T-helper 2 cell treated with Interferon-gamma antibody and Interleukin-4, amounts not matched to agents 100 ng/mL and 5 ng/mL, for 36 hours (primary cell): Measurements from ENCODE around the gene NT5DC2. TPM values are rescaled to one million over a fixed set of nuclear protein-coding genes. Genes with fewer than 3 reads are reported as not detected.

Experiments
- intact Hi-C: fragments of 100-400 bp; cut with micrococcal nuclease; formaldehyde crosslinking; loops from one replicate; pipeline ENCODE4 v1.15.1; 2023
- total RNA-seq: library from RNA; stranded (reverse); gene quantifications from 2 replicates; pipeline ENCODE4 v1.2.3, GENCODE V29; 2022

The NT5DC2 gene
- total RNA-seq, 1 donor from 2014 or later, result 43.1 TPM

DNA sequence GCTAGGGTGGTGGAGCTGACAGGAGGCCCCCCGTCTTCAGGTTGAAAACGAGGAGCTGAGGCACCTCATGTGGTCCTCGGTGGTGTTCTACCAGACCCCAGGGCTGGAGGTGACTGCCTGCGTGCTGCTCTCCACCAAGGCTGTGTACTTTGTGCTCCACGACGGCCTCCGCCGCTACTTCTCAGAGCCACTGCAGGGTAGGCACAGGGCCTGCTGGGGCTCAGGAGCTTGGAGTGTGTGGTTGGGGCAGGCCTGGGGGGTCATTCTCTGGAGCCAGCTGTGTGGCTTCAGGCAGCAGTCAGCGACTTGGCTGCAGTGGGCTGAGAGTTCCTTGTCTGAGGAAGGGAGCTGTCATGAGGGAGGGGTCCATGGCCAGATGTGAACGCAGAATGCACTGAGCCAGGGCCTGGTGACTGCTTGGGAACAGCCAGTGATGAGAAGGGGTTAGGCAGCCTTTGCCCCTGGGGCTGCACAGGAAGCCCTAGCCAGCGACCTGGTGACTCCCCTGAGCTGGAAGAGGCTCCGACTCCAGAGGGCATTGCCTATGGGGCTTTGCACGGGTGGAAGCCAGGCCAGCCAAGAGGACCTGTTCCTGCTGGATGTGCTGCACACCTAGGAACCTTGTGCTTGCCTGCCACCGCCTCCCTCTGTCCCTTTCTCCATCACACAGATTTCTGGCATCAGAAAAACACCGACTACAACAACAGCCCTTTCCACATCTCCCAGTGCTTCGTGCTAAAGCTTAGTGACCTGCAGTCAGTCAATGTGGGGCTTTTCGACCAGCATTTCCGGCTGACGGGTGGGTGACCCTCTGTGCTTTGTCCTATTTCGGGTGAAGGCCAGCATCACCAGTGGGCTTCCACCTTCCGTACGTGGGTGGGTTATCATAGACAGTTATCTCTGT is 43.4 kb downstream of the NT5DC2 start:
- intact Hi-C loops, result no loop called here

DNA sequence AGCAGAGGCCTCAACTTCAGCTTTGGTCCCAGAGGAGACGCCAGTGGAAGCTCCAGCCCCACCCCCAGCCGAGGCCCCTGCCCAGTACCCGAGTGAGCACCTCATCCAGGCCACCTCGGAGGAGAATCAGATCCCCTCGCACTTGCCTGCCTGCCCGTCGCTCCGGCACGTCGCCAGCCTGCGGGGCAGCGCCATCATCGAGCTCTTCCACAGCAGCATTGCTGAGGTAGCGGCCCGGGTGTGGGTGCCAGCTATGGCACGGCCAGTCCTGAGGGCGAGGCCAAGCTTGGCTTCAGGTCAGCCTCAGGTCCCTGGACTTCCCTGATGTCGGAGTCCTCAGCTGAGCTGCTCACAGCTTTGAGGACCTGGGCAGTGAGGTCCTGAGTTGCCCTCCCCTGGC is 44.2 kb downstream of the NT5DC2 start:
- intact Hi-C loops, result no loop called here

DNA sequence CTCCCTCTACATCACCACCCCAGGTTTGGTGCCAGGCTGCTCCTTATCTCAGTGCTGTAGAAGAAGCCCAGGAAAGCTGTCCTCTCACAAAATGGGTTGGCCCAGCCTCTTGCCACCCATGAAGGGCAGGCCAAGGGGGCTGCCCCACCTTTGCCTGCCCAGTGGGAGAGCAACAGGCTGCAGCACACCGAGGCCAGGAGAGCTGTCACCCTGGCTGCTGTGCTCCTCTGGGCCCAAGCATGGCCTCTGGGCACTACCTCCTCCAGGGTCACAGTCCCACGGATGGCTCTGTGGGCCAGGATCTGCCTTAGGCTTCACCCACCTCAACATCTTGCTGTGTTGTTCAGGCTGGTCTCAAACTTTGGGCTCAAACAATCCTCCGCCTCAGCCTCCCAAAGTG is 44.9 kb downstream of the NT5DC2 start:
- intact Hi-C loops, result no loop called here

DNA sequence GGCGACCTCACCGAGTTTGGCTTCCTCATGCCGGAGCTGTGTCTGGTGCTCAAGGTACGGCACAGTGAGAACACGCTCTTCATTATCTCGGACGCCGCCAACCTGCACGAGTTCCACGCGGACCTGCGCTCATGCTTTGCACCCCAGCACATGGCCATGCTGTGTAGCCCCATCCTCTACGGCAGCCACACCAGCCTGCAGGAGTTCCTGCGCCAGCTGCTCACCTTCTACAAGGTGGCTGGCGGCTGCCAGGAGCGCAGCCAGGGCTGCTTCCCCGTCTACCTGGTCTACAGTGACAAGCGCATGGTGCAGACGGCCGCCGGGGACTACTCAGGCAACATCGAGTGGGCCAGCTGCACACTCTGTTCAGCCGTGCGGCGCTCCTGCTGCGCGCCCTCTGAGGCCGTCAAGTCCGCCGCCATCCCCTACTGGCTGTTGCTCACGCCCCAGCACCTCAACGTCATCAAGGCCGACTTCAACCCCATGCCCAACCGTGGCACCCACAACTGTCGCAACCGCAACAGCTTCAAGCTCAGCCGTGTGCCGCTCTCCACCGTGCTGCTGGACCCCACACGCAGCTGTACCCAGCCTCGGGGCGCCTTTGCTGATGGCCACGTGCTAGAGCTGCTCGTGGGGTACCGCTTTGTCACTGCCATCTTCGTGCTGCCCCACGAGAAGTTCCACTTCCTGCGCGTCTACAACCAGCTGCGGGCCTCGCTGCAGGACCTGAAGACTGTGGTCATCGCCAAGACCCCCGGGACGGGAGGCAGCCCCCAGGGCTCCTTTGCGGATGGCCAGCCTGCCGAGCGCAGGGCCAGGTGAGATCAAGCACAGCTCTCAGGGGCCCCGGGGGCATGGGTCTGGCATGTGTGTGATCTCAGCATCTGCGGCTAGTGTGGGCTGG is 45.6 kb downstream of the NT5DC2 start:
- intact Hi-C loops, result no loop called here

DNA sequence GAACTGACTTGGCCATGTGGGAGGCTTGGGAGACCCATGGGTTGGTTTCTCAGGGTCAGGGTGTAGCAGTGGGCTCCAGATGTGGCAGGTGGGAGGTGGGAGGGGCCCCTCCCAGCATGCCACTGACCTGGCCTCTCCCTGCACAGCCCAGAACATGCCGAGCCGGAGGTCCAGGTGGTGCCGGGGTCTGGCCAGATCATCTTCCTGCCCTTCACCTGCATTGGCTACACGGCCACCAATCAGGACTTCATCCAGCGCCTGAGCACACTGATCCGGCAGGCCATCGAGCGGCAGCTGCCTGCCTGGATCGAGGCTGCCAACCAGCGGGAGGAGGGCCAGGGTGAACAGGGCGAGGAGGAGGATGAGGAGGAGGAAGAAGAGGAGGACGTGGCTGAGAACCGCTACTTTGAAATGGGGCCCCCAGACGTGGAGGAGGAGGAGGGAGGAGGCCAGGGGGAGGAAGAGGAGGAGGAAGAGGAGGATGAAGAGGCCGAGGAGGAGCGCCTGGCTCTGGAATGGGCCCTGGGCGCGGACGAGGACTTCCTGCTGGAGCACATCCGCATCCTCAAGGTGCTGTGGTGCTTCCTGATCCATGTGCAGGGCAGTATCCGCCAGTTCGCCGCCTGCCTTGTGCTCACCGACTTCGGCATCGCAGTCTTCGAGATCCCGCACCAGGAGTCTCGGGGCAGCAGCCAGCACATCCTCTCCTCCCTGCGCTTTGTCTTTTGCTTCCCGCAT is 46.4 kb downstream of the NT5DC2 start:
- intact Hi-C loops, result no loop called here

DNA sequence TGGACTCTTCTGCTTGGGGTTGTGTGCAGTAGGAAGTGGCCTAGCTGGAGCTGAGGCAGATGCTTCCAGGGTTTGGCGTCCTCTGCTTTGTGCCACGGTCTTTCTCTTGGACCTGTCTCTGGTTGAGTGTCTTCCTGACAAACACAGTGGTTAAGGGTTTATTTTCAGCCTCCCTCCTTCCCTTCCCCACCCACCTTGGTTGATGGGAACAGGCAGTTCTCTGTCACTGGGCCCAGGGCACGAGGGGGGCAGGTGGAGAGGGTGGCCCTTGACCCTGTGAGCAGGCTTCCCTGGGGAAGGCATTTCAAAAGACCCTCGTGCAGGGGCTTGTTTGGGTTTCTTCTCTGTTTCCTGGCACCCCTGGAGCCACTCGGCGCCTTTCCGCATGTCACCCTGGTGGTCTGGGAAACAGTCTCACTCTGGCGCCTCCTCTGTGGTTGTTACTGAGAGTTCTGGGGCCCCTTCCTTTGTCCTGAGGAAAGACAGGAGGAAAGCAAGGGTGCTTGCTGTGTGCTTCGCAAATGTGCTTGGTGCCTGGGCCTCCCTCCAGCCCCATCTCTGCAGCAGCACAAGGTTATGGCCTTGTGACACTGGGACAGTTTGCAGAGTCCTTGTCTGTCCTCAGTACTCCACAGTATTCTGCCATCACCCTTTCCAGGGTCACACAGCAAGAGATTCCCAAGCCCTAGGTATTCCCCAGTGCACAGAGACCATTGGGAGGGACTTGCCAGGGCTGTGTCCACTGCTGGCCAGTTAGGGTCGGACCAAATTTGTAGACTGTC is 48.8 kb downstream of the NT5DC2 start:
- intact Hi-C loops, result no loop called here

DNA sequence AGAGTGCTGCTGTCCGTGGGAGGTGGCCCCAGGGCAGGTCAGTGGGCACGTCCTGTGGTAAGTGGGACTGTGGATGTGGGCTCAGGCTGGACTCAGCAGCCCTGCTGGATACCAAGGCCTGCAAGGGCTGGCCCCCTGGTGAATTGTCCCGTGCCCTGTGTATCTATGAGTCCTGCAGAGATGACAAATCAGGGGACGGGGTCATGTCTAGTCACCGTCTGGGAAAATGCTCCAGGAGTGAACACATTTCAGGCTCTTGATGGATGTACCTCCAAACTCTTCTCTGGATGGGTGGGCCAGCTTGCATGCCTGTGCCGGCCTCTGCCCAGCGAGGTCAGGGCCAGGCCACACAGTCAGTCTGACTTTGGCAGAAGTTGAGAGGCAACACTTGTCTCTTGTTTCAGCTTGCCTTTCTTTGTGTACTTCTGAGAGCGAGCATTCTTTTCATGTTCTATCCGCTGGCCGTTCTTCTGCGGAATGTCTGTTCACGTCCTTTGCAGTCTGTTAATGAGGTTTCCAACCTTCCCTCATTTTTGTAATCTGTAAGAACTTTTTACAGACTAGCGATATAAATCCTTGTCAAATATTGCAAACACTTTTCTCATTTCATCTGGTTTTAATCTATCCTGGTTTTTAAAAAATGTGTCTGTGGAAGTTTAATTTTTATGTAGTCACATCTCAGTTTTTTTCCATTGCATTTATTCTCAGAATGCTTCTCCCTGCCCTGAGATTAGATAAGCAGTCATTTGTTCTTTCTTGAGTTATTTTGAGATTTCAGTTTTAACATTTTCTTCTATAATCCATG is 49.9 kb downstream of the NT5DC2 start:
- intact Hi-C loops, result no loop called here

DNA sequence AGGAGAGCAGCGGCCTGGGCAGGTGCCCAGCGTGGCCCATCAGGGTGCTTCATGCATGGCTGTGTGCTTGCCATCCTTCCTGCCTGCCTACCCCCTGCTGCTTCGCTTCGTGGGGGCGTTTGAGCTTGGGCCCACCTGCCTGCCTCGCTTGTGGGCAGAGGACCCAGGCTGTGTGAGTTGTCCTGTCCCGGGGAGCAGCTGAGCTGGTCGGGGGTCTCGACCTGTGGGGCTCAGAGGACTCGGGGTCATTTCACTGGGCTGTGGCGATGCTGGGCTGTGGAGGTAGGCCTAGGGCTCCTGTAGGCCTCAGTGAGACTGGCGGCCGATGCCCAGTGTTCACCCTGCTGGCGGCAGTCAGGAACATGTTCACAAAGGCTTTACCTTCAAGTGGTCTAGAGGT is 50.6 kb downstream of the NT5DC2 start:
- intact Hi-C loops, result no loop called here

DNA sequence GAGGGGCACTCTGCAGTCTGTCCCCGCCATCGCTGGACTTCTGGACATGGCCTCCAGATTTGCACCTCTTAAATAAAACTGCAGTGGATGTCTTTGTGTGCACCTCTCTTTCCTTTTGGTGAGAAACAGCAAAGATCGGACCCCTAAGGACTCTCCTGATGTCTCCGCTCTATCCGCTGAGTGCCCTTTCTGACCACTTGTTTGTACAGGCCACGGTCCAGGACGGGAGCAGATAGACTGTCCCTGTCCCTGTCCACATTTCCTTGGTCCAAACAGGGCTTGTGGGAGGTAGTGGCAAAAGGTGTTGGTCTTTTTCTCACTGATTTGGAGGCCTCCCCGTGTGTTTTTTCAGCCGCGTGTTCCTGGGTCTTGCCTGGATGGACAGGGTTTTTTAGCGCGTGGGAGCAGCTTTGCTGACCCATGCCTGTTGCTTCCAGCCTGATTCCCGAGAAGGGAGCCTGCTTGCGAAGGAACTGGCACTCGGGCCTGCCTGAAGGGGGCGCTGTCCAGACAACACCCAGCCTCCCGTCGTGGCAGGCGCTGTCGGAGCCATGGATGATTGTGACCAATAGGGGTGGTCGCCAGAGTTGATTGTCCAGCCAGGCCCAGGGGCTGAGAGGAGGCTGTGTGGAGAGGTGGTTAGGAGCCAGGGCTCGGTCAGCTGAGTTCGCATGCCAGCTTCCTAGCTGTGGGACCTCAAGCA is 51.7 kb downstream of the NT5DC2 start:
- intact Hi-C loops, result no loop called here

DNA sequence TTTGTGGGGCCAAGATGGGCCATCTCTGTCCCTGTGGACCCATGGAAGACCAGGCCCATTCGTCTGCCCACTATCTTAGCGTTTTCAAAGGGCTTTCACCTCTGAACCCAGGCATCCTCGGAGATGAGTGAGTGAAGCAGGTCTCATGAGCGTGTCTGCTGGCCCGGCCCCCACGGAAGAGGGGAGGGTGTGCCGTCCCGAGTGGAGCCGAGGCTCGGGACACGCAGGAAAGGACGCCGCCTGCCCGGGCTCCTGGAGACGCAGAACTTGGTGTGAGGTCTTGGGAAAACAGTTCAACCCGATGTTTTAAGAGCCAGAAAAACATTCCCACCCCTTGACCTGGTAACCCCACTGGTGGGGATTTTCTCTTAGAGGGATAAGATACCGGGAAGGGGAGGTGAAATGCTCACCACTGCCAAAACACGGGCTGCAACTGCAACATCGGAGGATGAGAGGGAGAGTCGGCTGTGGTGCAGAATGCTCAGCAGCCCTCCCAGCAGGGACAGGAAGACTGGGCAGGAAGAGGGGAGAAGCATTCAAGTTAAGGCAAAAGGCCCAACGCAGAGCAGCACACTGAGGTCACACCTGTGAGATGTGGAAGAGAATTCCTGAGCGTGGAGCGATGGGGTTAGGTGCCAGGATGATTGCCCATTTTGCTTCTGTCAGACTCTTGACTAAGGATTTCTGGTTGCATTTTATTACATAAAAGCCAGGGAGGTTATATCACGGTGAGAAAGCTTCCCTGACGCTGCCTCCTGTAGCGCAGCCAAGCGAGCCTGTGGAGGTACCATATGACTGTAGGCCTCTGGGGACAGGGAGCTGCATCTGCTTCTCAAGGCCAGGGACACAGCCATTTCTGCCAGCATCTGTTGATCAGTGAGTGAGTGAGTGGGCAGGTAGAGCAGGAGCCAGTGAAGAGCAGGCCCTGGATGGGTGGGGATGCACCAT is 52.6 kb downstream of the NT5DC2 start:
- intact Hi-C loops, result no loop called here

DNA sequence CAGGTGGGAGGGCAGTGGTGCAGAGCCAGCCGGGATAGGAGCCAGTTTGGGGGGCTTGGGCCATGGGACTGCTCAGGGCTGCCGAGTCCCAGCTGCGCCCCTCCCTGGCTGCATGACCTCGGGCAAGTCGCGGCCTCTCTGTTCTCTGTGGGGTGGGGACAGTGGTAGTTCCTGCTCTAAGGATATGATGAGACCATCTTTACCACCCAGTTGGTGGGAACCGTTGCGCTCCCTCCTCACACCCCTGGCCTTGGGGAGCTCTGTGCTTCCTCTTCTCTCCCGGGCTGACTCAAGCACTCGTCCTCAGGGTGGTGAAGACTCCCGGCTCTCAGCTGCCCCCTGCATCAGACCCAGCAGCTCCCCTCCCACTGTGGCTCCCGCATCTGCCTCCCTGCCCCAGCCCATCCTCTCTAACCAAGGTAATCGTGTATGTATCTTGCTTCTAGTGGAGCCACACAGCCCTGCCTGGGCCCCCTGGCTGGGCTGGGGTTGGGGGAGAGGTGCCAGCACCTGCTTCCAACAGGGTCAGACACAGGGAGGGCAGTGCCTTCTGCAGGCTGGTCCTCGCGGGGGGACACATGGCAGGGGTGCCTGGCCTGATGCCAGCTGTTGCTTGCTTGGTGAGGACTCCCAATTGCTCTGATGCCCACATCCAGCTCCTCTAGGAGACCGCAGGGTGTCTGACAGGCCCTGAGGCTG is 53.6 kb downstream of the NT5DC2 start:
- intact Hi-C loops, result no loop called here

DNA sequence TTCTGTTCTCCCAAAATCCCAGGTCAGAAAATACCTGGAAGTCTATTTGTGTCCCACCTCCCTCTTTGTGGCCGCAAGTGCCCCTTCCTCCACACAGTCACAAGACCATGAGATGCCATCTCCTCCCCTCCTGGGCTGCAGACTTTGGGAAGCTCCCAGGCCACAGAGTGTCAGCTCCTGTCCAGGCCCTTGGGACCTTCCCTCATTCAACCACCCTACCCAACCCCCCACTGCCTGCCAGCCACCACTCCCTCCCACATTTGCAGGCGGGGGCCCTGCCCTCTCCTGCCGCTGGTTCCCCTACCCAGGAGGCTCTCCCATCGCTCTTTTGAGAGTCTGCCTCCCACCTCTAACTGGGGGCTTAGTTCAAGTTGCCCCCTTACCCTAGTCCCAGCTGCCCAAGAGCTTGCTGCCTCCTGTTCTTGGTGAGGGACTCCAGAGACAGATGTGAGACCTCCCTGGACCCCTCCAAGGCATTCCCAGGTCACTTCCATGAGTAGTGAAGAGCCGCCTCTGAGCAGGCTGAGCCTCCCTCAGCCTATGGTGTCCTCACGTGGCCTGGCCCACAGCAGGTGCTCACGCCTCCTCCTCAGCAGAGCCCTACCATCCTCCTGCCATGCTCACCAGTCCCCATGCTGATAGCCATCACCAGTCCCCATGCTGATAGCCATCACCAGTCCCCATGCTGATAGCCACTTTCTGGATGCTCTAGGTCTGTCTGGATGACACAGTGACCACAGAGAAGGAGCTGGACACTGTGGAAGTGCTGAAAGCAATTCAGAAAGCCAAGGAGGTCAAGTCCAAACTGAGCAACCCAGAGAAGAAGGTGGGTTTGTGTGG is 54.4 kb downstream of the NT5DC2 start:
- intact Hi-C loops, result no loop called here

DNA sequence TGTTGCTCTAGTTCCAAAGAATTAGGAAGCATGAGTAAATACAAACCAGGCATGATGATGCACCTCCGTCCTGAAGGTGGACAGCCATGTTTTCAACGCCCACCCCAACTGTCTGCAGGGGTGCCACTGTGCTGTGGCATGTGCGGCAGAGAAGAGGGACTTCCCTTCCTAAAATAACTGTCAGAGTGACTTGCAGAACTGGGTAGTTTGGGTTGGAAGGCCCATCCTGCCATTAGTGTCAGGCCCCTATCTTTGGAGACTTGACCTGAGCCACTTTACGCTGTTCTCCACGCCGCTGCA is 55.9 kb downstream of the NT5DC2 start:
- intact Hi-C loops, result no loop called here

DNA sequence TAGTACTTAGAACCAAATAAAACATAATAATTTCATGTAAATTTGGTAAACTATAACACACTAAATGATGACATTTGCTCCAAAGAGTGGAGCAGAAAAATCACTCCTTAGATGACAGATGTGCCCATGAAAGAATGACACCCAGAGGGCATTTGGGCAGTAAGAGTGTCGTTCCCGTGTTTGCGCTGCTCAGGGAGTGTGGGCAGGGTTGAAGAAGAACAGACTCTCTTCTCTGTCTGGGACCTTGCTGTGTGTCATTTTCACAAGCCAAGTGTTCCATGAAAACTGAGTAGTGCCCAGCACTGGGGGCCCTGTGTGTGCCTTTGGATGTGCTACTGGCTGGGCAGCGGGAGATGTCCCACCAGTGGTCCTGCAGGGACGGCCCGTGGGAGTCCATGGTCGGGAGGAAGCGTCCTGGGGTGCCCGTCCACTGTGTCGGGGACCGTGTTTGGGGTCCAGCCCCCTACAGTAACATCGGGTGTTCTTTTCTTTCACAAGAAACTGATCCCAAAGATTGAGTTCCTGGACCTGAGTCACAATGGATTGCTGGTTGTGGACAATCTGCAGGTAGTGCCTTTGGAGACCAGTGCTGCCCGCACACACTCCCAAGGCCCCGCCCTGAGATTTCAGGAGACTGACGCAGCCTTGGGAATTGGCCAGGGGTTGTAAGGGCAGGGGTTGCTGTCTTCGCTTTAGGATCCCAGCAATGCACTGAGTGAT is 56.4 kb downstream of the NT5DC2 start:
- intact Hi-C loops, result no loop called here
